Mesenchymal stem cell (in vitro differentiated cells and primary cell): ENCODE results near the gene FCN2.

ENCODE experiments used
- DNase-seq: peaks from one replicate; pipeline ENCODE4 v3.0.0-alpha.2; 2013
- H2AFZ ChIP-seq: one replicate; pipeline ENCODE4 v1.6.1; 2013; ENCODE audit warnings: low read depth, mild to moderate bottlenecking, control low read depth, inconsistent platforms, low read length, moderate library complexity
- H2AK5ac ChIP-seq: 2 replicates; pipeline ENCODE4 v1.6.1; 2013; ENCODE audit warnings: low read length, moderate library complexity, mild to moderate bottlenecking, inconsistent platforms; ENCODE audit not compliant: severe bottlenecking
- H2BK120ac ChIP-seq: one replicate; pipeline ENCODE4 v1.6.1; 2013; ENCODE audit warnings: low read depth, mild to moderate bottlenecking, inconsistent platforms, low read length, moderate library complexity
- H2BK12ac ChIP-seq, 2 experiments: one replicate each; pipeline ENCODE4 v1.6.1; 2013; ENCODE audit warnings: inconsistent platforms in 2 of 2, low read length in 2 of 2, mild to moderate bottlenecking in 2 of 2, moderate library complexity in 2 of 2, control low read depth in 1 of 2
- H2BK15ac ChIP-seq: one replicate; pipeline ENCODE4 v1.6.1; 2013; ENCODE audit warnings: mild to moderate bottlenecking, low read depth, inconsistent platforms; ENCODE audit not compliant: poor library complexity, severe bottlenecking
- H2BK5ac ChIP-seq: 2 replicates; pipeline ENCODE4 v1.6.1; 2013; ENCODE audit warnings: low read depth, mild to moderate bottlenecking, low read length, control low read depth, inconsistent platforms; ENCODE audit not compliant: poor library complexity, severe bottlenecking
- H3K14ac ChIP-seq, 2 experiments: one replicate each; pipeline ENCODE4 v1.6.1; 2013; ENCODE audit warnings: inconsistent platforms in 2 of 2, low read length in 2 of 2, control low read depth in 1 of 2, mild to moderate bottlenecking in 1 of 2, moderate library complexity in 1 of 2
- H3K18ac ChIP-seq, 2 experiments: one replicate each; pipeline ENCODE4 v1.6.1; 2013; ENCODE audit warnings: inconsistent platforms in 2 of 2, low read length in 2 of 2, control low read depth in 1 of 2, low read depth in 1 of 2, mild to moderate bottlenecking in 1 of 2
- H3K23ac ChIP-seq, 2 experiments: one replicate each; pipeline ENCODE4 v1.6.1; 2013; ENCODE audit warnings: inconsistent platforms in 2 of 2, low read length in 2 of 2, mild to moderate bottlenecking in 2 of 2, moderate library complexity in 2 of 2, control low read depth in 1 of 2
- H3K27ac ChIP-seq: 2 replicates; pipeline ENCODE4 v1.5.1; 2013; ENCODE audit warnings: mild to moderate bottlenecking, moderate library complexity, low read length, control low read depth, inconsistent platforms; ENCODE audit not compliant: poor library complexity, severe bottlenecking
- H3K27me3 ChIP-seq, 2 experiments: 2 replicates each; pipeline versions ENCODE4 v1.6.1 to v1.7.0; 2013; ENCODE audit warnings: low read length in 2 of 2, mild to moderate bottlenecking in 2 of 2, moderate library complexity in 2 of 2, control low read depth in 1 of 2, inconsistent platforms in 1 of 2; ENCODE audit not compliant: control insufficient read depth in 1 of 2, insufficient read depth in 1 of 2
- H3K36me3 ChIP-seq, 2 experiments: 2 replicates each; pipeline versions ENCODE4 v1.6.1 to v1.7.0; 2013; ENCODE audit warnings: low read length in 2 of 2, control low read depth in 1 of 2, inconsistent platforms in 1 of 2, low read depth in 1 of 2, mild to moderate bottlenecking in 1 of 2; ENCODE audit not compliant: insufficient read depth in 2 of 2, control insufficient read depth in 1 of 2
- H3K4ac ChIP-seq, 2 experiments: one replicate each; pipeline ENCODE4 v1.6.1; 2013; ENCODE audit warnings: inconsistent platforms in 2 of 2, low read length in 2 of 2, mild to moderate bottlenecking in 2 of 2, moderate library complexity in 2 of 2, control low read depth in 1 of 2, low read depth in 1 of 2
- H3K4me1 ChIP-seq: 2 replicates; pipeline ENCODE4 v1.6.1; 2013; ENCODE audit warnings: low read depth, low read length, control low read depth; ENCODE audit not compliant: control insufficient read depth, insufficient read depth
- H3K4me2 ChIP-seq: 2 replicates; pipeline ENCODE4 v1.6.1; 2013; ENCODE audit warnings: low read length, mild to moderate bottlenecking, inconsistent platforms; ENCODE audit not compliant: poor library complexity, severe bottlenecking
- H3K4me3 ChIP-seq, 2 experiments: 2 replicates each; pipeline versions ENCODE4 v1.5.1 to v1.7.0; 2013; ENCODE audit warnings: low read length in 2 of 2, mild to moderate bottlenecking in 2 of 2, control low read depth in 1 of 2, low read depth in 1 of 2; ENCODE audit not compliant: insufficient read depth in 1 of 2
- H3K79me1 ChIP-seq: replicated peaks from 2 replicates; pipeline ENCODE4 v1.6.1; 2013; ENCODE audit warnings: mild to moderate bottlenecking, control low read depth, low read length, inconsistent platforms; ENCODE audit not compliant: poor library complexity, severe bottlenecking
- H3K9ac ChIP-seq: 2 replicates; pipeline ENCODE4 v1.7.0; 2013; ENCODE audit warnings: mild to moderate bottlenecking, low read length, moderate library complexity
- H3K9me3 ChIP-seq: 2 replicates; pipeline ENCODE4 v1.7.0; 2013; ENCODE audit warnings: mild to moderate bottlenecking, low read length; ENCODE audit not compliant: control insufficient read depth
- H4K8ac ChIP-seq: one replicate; pipeline ENCODE4 v1.6.1; 2013; ENCODE audit warnings: inconsistent platforms, mild to moderate bottlenecking, low read length, moderate library complexity
- H4K91ac ChIP-seq: one replicate; pipeline ENCODE4 v1.6.1; 2013; ENCODE audit warnings: mild to moderate bottlenecking, low read length, inconsistent platforms
- WGBS: methylation state at CpG from one replicate; pipeline ENCODE4 v1.1.7; 2013; ENCODE audit warnings: mixed read lengths; 5-methylcytosine and 5-hydroxymethylcytosine counted together

FCN2 gene

DNA sequence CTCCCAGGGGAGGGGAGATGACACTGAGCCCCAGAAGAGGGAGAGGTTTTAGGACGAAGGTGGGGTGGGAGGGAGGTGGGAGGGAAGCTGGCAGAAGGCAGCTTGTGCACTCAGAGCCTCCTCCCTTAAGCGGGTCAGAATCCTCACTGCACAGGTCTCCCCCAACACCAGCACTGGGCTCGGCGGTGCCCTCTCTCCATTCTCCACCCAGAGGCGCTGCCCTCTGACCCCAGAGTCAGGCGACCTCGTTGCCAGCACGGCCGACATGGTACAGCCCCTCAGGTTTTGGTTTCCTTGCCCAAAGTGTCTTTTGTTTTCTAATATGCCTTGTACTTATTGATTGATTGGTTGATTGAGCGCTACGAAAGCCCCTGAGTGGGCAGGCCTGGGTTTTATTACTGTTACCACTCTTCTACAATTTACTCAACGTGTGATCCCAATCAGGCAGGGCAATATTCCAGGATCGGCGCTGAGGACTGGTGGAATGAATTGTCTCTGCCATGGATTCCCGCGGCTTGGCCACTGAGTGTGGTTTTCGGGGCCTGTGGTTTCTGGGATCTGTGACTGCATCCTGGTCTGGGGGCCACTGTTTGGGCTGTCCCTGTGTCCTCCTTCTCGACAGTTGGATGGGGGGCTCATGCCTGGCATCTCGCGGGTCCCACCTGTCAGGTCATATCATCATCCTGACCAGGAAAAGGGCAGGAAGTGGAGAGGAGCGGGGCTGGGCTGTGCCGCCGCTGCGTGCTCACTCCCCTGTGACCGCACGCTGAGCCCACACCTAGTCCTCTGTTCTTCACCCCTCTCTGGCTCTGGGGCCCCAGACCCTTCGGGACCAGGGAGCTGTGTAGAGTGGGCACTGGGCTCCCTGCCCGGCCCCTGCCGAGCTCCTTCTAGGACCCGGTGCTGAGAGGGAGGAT lies 9.6 kb upstream of the FCN2 start:
- no peak overlapping the region for H3K9ac ChIP-seq
- H3K9me3 ChIP-seq = no peaks in the 10 kb centered on the region
- no peak overlapping the region for H3K4ac ChIP-seq
- H2AFZ ChIP-seq = no peak overlapping the region
- no peak for DNase-seq
- no peak overlapping the region for H4K91ac ChIP-seq
- 84% methylated on average over 23 of the region's 30 CpGs for WGBS
- H3K4me2 ChIP-seq = no peak overlapping the region
- no peak overlapping the region for H3K27ac ChIP-seq
- no peak overlapping the region for H2BK15ac ChIP-seq
- H2BK5ac ChIP-seq = no peak overlapping the region
- H3K4me3 ChIP-seq = no peak overlapping the region
- H3K79me1 ChIP-seq = no peaks in the 10 kb centered on the region
- H3K36me3 ChIP-seq = no peaks in the 10 kb centered on the region
- no peak overlapping the region for H3K23ac ChIP-seq
- no peak overlapping the region for H2AK5ac ChIP-seq
- no peak overlapping the region for H4K8ac ChIP-seq
- no peaks in the 10 kb centered on the region for H3K4me1 ChIP-seq
- no peak overlapping the region for H3K14ac ChIP-seq
- H3K18ac ChIP-seq = no peak overlapping the region
- peaks cover 19 to 22% of the 10 kb centered on the region in 2 experiments for H3K27me3 ChIP-seq
- no peak overlapping the region for H2BK12ac ChIP-seq
- H2BK120ac ChIP-seq = no peak overlapping the region

GRCh38 chr9:134871697-134872340 lies 8.8 kb upstream of the FCN2 start:
- no peak overlapping the region for H3K23ac ChIP-seq
- no peaks in the 10 kb centered on the region for H3K36me3 ChIP-seq
- peaks cover 21 to 22% of the 10 kb centered on the region in 2 experiments for H3K27me3 ChIP-seq
- H3K4ac ChIP-seq = no peak overlapping the region
- no peak overlapping the region for H2BK120ac ChIP-seq
- no peaks in the 10 kb centered on the region for H3K9me3 ChIP-seq
- H2BK5ac ChIP-seq = no peak overlapping the region
- H3K4me1 ChIP-seq = no peaks in the 10 kb centered on the region
- H3K4me2 ChIP-seq = no peak overlapping the region
- H2BK15ac ChIP-seq = no peak overlapping the region
- 58% methylated on average over 15 of the region's 16 CpGs for WGBS
- no peak overlapping the region for H2BK12ac ChIP-seq
- no peaks in the 10 kb centered on the region for H3K79me1 ChIP-seq
- H3K4me3 ChIP-seq = no peak overlapping the region
- H2AFZ ChIP-seq = no peak overlapping the region
- no peak overlapping the region for H3K9ac ChIP-seq
- no peak overlapping the region for H4K91ac ChIP-seq
- no peak overlapping the region for H2AK5ac ChIP-seq
- no peak overlapping the region for H3K14ac ChIP-seq
- no peak overlapping the region for H4K8ac ChIP-seq
- H3K27ac ChIP-seq = no peak overlapping the region
- H3K18ac ChIP-seq = no peak overlapping the region
- peak; percentile 35 for DNase-seq

DNA sequence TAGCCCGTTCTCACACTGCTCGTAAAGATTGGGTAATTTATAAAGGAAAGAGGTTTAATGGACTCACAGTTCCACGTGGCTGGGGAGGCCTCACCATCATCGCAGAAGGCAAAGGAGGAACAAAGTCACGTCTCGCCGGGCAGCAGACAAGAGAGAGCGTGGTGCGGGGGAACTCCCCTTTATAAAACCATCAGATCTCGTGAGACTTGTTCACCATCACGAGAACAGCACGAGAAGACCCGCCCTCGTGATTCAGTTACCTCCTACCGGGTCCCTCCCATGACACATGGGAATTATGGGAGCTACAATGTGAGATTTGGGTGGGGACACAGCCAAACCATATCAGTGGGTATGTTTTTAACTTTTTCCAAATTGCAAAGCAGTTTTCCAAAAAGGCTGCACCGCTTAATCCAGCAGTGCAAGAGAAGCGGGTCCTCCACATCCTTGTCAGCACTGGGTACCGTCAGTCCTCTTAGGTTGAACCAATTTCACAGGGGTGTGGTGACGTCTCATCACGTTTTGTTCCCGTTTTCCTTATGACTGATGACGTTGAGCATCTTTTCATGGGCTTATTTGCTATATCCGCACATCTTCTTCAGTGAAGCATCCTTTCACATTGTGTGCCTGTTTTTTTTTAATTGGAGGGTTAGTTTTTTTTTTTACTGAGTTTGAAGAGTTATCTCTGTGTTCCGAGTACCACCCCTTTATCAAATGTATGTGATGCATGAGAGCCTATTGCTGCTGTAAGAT lies 8.0 kb upstream of the FCN2 start:
- H2BK15ac ChIP-seq = no peak overlapping the region
- no peak overlapping the region for H3K9ac ChIP-seq
- no peak overlapping the region for H3K4ac ChIP-seq
- no peaks in the 10 kb centered on the region for H3K79me1 ChIP-seq
- no peak overlapping the region for H3K14ac ChIP-seq
- no peak overlapping the region for H3K4me2 ChIP-seq
- H2AFZ ChIP-seq = no peak overlapping the region
- 90% methylated on average over 23 of the region's 24 CpGs for WGBS
- no peak overlapping the region for H3K27ac ChIP-seq
- no peak overlapping the region for H2AK5ac ChIP-seq
- no peak overlapping the region for H3K18ac ChIP-seq
- no peak overlapping the region for H4K8ac ChIP-seq
- no peak for DNase-seq
- no peak overlapping the region for H3K4me3 ChIP-seq
- H3K9me3 ChIP-seq = no peaks in the 10 kb centered on the region
- no peak overlapping the region for H2BK120ac ChIP-seq
- H3K23ac ChIP-seq = no peak overlapping the region
- peaks cover 21 to 25% of the 10 kb centered on the region in 2 experiments for H3K27me3 ChIP-seq
- no peaks in the 10 kb centered on the region for H3K4me1 ChIP-seq
- H3K36me3 ChIP-seq = no peaks in the 10 kb centered on the region
- no peak overlapping the region for H2BK12ac ChIP-seq
- no peak overlapping the region for H2BK5ac ChIP-seq
- no peak overlapping the region for H4K91ac ChIP-seq

- Histone ChIP-seq H2BK5ac (no peak overlapping the region), H3K27me3 (peaks cover 24 to 41% of the 10 kb centered on the region in 2 experiments), H3K27ac (no peak overlapping the region), H3K4me3 (no peak overlapping the region), H2BK12ac (no peak overlapping the region), H3K14ac (no peak overlapping the region), H3K4me2 (no peak overlapping the region), H3K4ac (no peak overlapping the region), H3K4me1 (no peaks in the 10 kb centered on the region), H3K79me1 (no peaks in the 10 kb centered on the region), H2AK5ac (no peak overlapping the region), H3K9ac (no peak overlapping the region), H3K9me3 (no peaks in the 10 kb centered on the region), H3K23ac (no peak overlapping the region), H2AFZ (no peak overlapping the region), H4K8ac (no peak overlapping the region), H4K91ac (no peak overlapping the region), H3K36me3 (no peaks in the 10 kb centered on the region), H2BK120ac (no peak overlapping the region), H2BK15ac (no peak overlapping the region), H3K18ac (no peak overlapping the region)
- no peak for DNase-seq
- 92% methylated on average over 1 of the region's 1 CpG for WGBS
Measured at GRCh38 chr9:134875371-134875770, 5.2 kb upstream of the FCN2 start.
